ENCODE measurements around the gene MEOX2.

DNA sequence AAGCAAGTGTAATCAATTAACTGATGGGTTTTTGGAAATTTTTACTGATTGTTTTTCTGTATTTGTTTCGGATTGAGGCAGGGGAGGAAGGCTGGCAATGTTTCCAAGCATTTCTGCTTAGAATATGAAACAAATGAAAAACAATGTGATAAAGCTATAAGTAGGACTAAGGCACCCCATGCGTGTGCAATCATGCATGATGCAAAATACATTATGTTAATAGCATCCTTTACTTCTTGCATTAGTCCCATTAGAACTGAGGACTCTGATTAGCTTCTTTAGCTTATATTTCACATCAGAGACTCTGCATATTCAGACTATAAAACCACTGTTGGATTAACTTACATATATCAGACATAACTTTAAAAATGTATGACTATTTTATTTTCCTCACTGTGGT lies 76.0 kb downstream of the MEOX2 start:
- TF ChIP-seq CTCF (IDR thresholded peaks at IDR 0.05) (no peak), EZH2 (IDR thresholded peaks at IDR 0.05) (no peak)
